H1 (cell line): ENCODE data around the gene MAP7D2. TPM values are rescaled to one million over a fixed set of nuclear protein-coding genes. Genes with fewer than 3 reads are reported as not detected.

Experiments used
- CTCF ChIA-PET: fragments of 300-600 bp; sonication (Branson Sonifier 250); formaldehyde crosslinking; loops from one replicate; lab custom pipeline; 2021; ENCODE audit not compliant: partially characterized antibody; lab: Charles Lee
- POLR2A ChIA-PET: fragments of 300-600 bp; sonication (Branson Sonifier 250); formaldehyde crosslinking; loops from one replicate; lab custom pipeline; 2021; ENCODE audit warnings: inconsistent platforms; ENCODE audit not compliant: partially characterized antibody; lab: Charles Lee
- DNase-seq, 2 experiments: peaks; one replicate each; pipeline versions ENCODE4 v3.0.0 to v3.0.0-alpha.2; 2010 to 2022; ENCODE audit warnings: low spot score in 2 of 2, low read depth in 1 of 2, mixed read lengths in 1 of 2
- FAIRE-seq: peaks from 2 replicates; lab custom pipeline; 2011; peaks lifted over from hg19 to GRCh38; lab: Jason Lieb, UNC
- H2AFZ ChIP-seq: 2 replicates; pipeline ENCODE4 v1.8.1; 2012; ENCODE audit warnings: low read length, inconsistent platforms
- H2AK5ac ChIP-seq: 2 replicates; pipeline ENCODE4 v1.6.1; 2013; ENCODE audit warnings: low read depth, low read length
- H2BK120ac ChIP-seq: replicated peaks from 2 replicates; pipeline ENCODE3; 2013; ENCODE audit warnings: low read depth, low read length, inconsistent platforms
- H2BK12ac ChIP-seq: 2 replicates; pipeline ENCODE4 v1.6.1; 2013; ENCODE audit warnings: low read depth, low read length
- H2BK15ac ChIP-seq: 2 replicates; pipeline ENCODE4 v1.6.1; 2013; ENCODE audit warnings: low read length
- H2BK20ac ChIP-seq: 2 replicates; pipeline ENCODE4 v1.6.1; 2013; ENCODE audit warnings: low read length
- H2BK5ac ChIP-seq: 2 replicates; pipeline ENCODE4 v1.6.1; 2013; ENCODE audit warnings: low read depth, low read length
- H3K14ac ChIP-seq: 2 replicates; pipeline ENCODE4 v1.6.1; 2013; ENCODE audit warnings: inconsistent platforms; ENCODE audit not compliant: insufficient read length
- H3K18ac ChIP-seq: 2 replicates; pipeline ENCODE4 v1.6.1; 2013; ENCODE audit warnings: low read length; ENCODE audit errors: extremely low read depth
- H3K23ac ChIP-seq: 2 replicates; pipeline ENCODE4 v1.6.1; 2013; ENCODE audit warnings: inconsistent platforms; ENCODE audit not compliant: insufficient read length
- H3K23me2 ChIP-seq: 2 replicates; pipeline ENCODE4 v1.6.1; 2013; ENCODE audit warnings: low read depth, low read length
- H3K27ac ChIP-seq: 2 replicates; pipeline ENCODE4 v1.6.1; 2011; ENCODE audit warnings: low read depth, low read length, inconsistent platforms
- H3K27me3 ChIP-seq, 4 experiments: replicated peaks in 1 of 4; 1 replicate in 1 of 4; 2 replicates in 3 of 4; pipeline versions ENCODE4 v1.6.1 to v1.8.1; 2011 to 2013; ENCODE audit warnings: low read length in 3 of 4, mild to moderate bottlenecking in 3 of 4, inconsistent platforms in 2 of 4, mixed read lengths in 2 of 4, moderate library complexity in 1 of 4; ENCODE audit not compliant: control insufficient read depth in 3 of 4, insufficient read depth in 3 of 4; ENCODE audit errors: extremely low read depth in 1 of 4
- H3K36me3 ChIP-seq, 4 experiments: 2 replicates each; pipeline versions ENCODE4 v1.6.1 to v1.8.1; 2011 to 2013; ENCODE audit warnings: mild to moderate bottlenecking in 4 of 4, low read length in 3 of 4, moderate library complexity in 2 of 4, control low read depth in 1 of 4, inconsistent platforms in 1 of 4; ENCODE audit not compliant: insufficient read depth in 4 of 4, control insufficient read depth in 2 of 4
- H3K4ac ChIP-seq: replicated peaks from 2 replicates; pipeline ENCODE3; 2013; ENCODE audit warnings: low read length, low read depth, mixed read lengths, inconsistent platforms; ENCODE audit not compliant: insufficient read length
- H3K4me1 ChIP-seq, 4 experiments: replicated peaks in 1 of 4; 1 replicate in 1 of 4; 2 replicates in 3 of 4; pipeline versions ENCODE4 v1.6.1 to v1.8.1; 2011 to 2013; ENCODE audit warnings: low read length in 3 of 4, inconsistent platforms in 2 of 4, mixed read lengths in 1 of 4; ENCODE audit not compliant: insufficient read depth in 4 of 4, control insufficient read depth in 3 of 4
- H3K4me2 ChIP-seq, 2 experiments: 2 replicates each; pipeline versions ENCODE4 v1.6.1 to v1.8.1; 2011 to 2013; ENCODE audit warnings: low read depth in 2 of 2, low read length in 2 of 2, control low read depth in 1 of 2, inconsistent platforms in 1 of 2, mild to moderate bottlenecking in 1 of 2; ENCODE audit not compliant: insufficient read depth in 1 of 2
- H3K4me3 ChIP-seq, 4 experiments: fragments of 200-600, 300-600 bp in 1 of 4; sonication (generic), shearing (Covaris generic), sonication (Bioruptor Twin) in 1 of 4; 2 replicates each; pipeline versions ENCODE4 v1.5.1 to v1.8.1; 2011 to 2016; ENCODE audit warnings: low read length in 4 of 4, low read depth in 3 of 4, control low read depth in 2 of 4, inconsistent platforms in 2 of 4, mild to moderate bottlenecking in 2 of 4, mixed read lengths in 1 of 4, moderate library complexity in 1 of 4; ENCODE audit not compliant: insufficient read depth in 2 of 4; ENCODE audit errors: extremely low read depth in 1 of 4
- H3K56ac ChIP-seq: replicated peaks from 2 replicates; pipeline ENCODE3; 2013; ENCODE audit warnings: low read depth, mild to moderate bottlenecking, mixed read lengths, low read length, inconsistent platforms; ENCODE audit not compliant: insufficient read length
- H3K79me1 ChIP-seq: 2 replicates; pipeline ENCODE4 v1.6.1; 2013; ENCODE audit warnings: low read depth, low read length, control low read depth
- H3K79me2 ChIP-seq, 2 experiments: 2 replicates each; pipeline versions ENCODE4 v1.6.1 to v1.8.1; 2012 to 2013; ENCODE audit warnings: low read length in 2 of 2, mild to moderate bottlenecking in 2 of 2, inconsistent platforms in 1 of 2; ENCODE audit not compliant: insufficient read depth in 2 of 2, control insufficient read depth in 1 of 2
- H3K9ac ChIP-seq, 4 experiments: replicated peaks in 1 of 4; 1 replicate in 1 of 4; 2 replicates in 3 of 4; pipeline versions ENCODE4 v1.6.1 to v1.8.1; 2011 to 2013; ENCODE audit warnings: low read depth in 3 of 4, low read length in 3 of 4, control low read depth in 2 of 4, mild to moderate bottlenecking in 2 of 4, moderate library complexity in 2 of 4, inconsistent platforms in 1 of 4; ENCODE audit errors: extremely low read depth in 1 of 4
- H3K9me3 ChIP-seq, 2 experiments: 2 replicates each; pipeline versions ENCODE4 v1.6.1 to v1.8.1; 2012 to 2013; ENCODE audit warnings: mild to moderate bottlenecking in 2 of 2, moderate library complexity in 2 of 2, control low read depth in 1 of 2, inconsistent platforms in 1 of 2, low read depth in 1 of 2, low read length in 1 of 2, mixed read lengths in 1 of 2; ENCODE audit not compliant: insufficient read depth in 2 of 2
- H4K20me1 ChIP-seq, 2 experiments: replicated peaks in 1 of 2; 2 replicates each; pipeline versions ENCODE3 to v1.8.1; 2011 to 2013; ENCODE audit warnings: inconsistent platforms in 2 of 2, low read length in 2 of 2, mild to moderate bottlenecking in 1 of 2; ENCODE audit not compliant: insufficient read depth in 2 of 2, control insufficient read depth in 1 of 2
- H4K5ac ChIP-seq: 2 replicates; pipeline ENCODE4 v1.6.1; 2013; ENCODE audit warnings: low read length, low read depth, mixed read lengths, inconsistent platforms; ENCODE audit not compliant: insufficient read length
- H4K8ac ChIP-seq: 2 replicates; pipeline ENCODE4 v1.8.0; 2013; ENCODE audit warnings: mild to moderate bottlenecking, moderate library complexity, low read length, inconsistent platforms; ENCODE audit not compliant: insufficient read depth; ENCODE audit errors: extremely low read depth
- H4K91ac ChIP-seq: replicated peaks from 2 replicates; pipeline ENCODE3; 2013; ENCODE audit warnings: low read length, mixed read lengths, inconsistent platforms; ENCODE audit not compliant: insufficient read length
- BACH1 ChIP-seq: IDR thresholded peaks from 2 replicates; pipeline ENCODE4 v1.6.1; 2012; ENCODE audit warnings: low read length, improper control_type of control experiment
- BRCA1 ChIP-seq: IDR thresholded peaks from 2 replicates; pipeline ENCODE4 v1.6.1; 2012; ENCODE audit warnings: low read depth, low read length, improper control_type of control experiment
- CHD2 ChIP-seq: IDR thresholded peaks from 2 replicates; pipeline ENCODE4 v1.6.1; 2012; ENCODE audit warnings: low read length, improper control_type of control experiment
- CTBP2 ChIP-seq: IDR thresholded peaks from 2 replicates; pipeline ENCODE4 v1.7.0; 2011; ENCODE audit warnings: borderline replicate concordance, mild to moderate bottlenecking, moderate library complexity, mixed read lengths, low read length; ENCODE audit not compliant: insufficient read depth, insufficient read length
- EGR1 ChIP-seq: IDR thresholded peaks from 2 replicates; pipeline ENCODE4 v1.6.1; 2011; ENCODE audit warnings: low read depth, low read length, borderline replicate concordance
- GTF2F1 ChIP-seq: IDR thresholded peaks from 2 replicates; pipeline ENCODE4 v1.6.1; 2012; ENCODE audit warnings: low read depth, low read length, improper control_type of control experiment, borderline replicate concordance
- KDM1A ChIP-seq: fragments of 200-600, 300-600 bp; sonication (generic); IDR thresholded peaks from 2 replicates; pipeline ENCODE4 v1.7.1; 2016; ENCODE audit warnings: mild to moderate bottlenecking, low read length, borderline replicate concordance
- RFX5 ChIP-seq: IDR thresholded peaks from 2 replicates; pipeline ENCODE4 v1.6.1; 2011; ENCODE audit warnings: low read depth, low read length, improper control_type of control experiment, borderline replicate concordance
- RXRA ChIP-seq: IDR thresholded peaks from 2 replicates; pipeline ENCODE4 v1.6.1; 2011; ENCODE audit warnings: low read depth, mild to moderate bottlenecking, low read length, moderate library complexity; ENCODE audit not compliant: insufficient read depth
- SAP30 ChIP-seq: fragments of 300-600 bp; sonication (generic); IDR thresholded peaks from 2 replicates; pipeline ENCODE4 v1.7.1; 2012; ENCODE audit warnings: low read length, moderate library complexity, mild to moderate bottlenecking, inconsistent platforms; ENCODE audit not compliant: insufficient read depth, insufficient replicate concordance
- YY1 ChIP-seq: IDR thresholded peaks from 2 replicates; pipeline ENCODE4 v1.6.1; 2011; ENCODE audit warnings: low read depth, mild to moderate bottlenecking, low read length
- WGBS, 2 experiments: shearing (Covaris generic) in 1 of 2; methylation state at CpG; one replicate each; pipeline versions ENCODE4 v1.1.6 to v1.1.7; 2013 to 2015; ENCODE audit warnings: low lambda C conversion rate in 2 of 2, mixed read lengths in 2 of 2, inconsistent platforms in 1 of 2, low coverage in 1 of 2, missing lambda C conversion rate in 1 of 2; ENCODE audit not compliant: insufficient replicate concordance in 2 of 2, insufficient coverage in 1 of 2, insufficient read length in 1 of 2; ENCODE audit errors: extremely low coverage in 1 of 2, missing lambda C conversion rate in 1 of 2; 5-methylcytosine and 5-hydroxymethylcytosine counted together
- polyA plus RNA-seq, 7 experiments: library from polyadenylated mRNA; depleted of rRNA in 3 of 7; stranded (reverse) in 5 of 7; unstranded in 2 of 7; fragments of >200 nt in 5 of 7; fragments of 200-250 nt in 2 of 7; gene quantifications; 1 replicate in 5 of 7; 2 replicates in 1 of 7; 4 replicates in 1 of 7; pipeline versions ENCODE4 v1.2.1 to v1.2.3, GENCODE V29; 2011 to 2013; ENCODE audit warnings: missing spikeins in 2 of 7, mixed read lengths in 2 of 7
- total RNA-seq: library from RNA; stranded (reverse); fragmentation: NEBNext Ultra II Directional; extraction: Animal tissue kit (Norgen Biotek cat#: 25700); gene quantifications from 2 replicates; pipeline ENCODE4 v1.2.1, GENCODE V29; 2021
- TF ChIP-seq, protein P1 (sequence below): IDR thresholded peaks from 2 replicates; pipeline ENCODE4 v1.6.1; 2012; ENCODE audit warnings: inconsistent platforms

Gene MAP7D2
- total and polyA plus RNA-seq, 2 of the 8 experiments (the other 6 are each of a cell fraction or from before 2014, with no cell fraction given): 0.65 to 0.83 TPM

- Histone ChIP-seq H2BK5ac (no peak overlapping the region), H3K4ac (no peak overlapping the region), H4K91ac (no peak overlapping the region), H3K79me2 (no peaks in the 10 kb centered on the region), H3K56ac (no peak overlapping the region), H3K27me3 (no peaks in the 10 kb centered on the region), H4K20me1 (no peaks in the 10 kb centered on the region), H3K14ac (no peak overlapping the region), H3K36me3 (no peaks in the 10 kb centered on the region), H2BK20ac (no peak overlapping the region), H3K9ac (no peak overlapping the region), H3K4me3 (no peak overlapping the region), H2BK15ac (no peak overlapping the region), H2BK12ac (no peak overlapping the region), H3K18ac (no peak overlapping the region), H2AK5ac (no peak overlapping the region), H3K9me3 (no peaks in the 10 kb centered on the region), H3K4me2 (no peak overlapping the region), H3K23me2 (no peaks in the 10 kb centered on the region), H3K79me1 (no peaks in the 10 kb centered on the region), H3K4me1 (no peaks in the 10 kb centered on the region), H4K5ac (no peak overlapping the region), H2BK120ac (no peak overlapping the region), H3K27ac (no peak overlapping the region), H3K23ac (no peak overlapping the region), H2AFZ (no peak overlapping the region), H4K8ac (no peak overlapping the region)
- 90% methylated on average over 4 of the region's 4 CpGs; no CpG with 5 or more reads in 1 of the 2 experiments for WGBS, 2 experiments
- ChIA-PET CTCF (interaction anchor here (0.7 kb wide), 1 partner anchor 50 kb away, joined by 3 read pairs; no protein-coding TSS in a partner anchor), POLR2A (no interaction called here)
- FAIRE-seq: no peak
- TF ChIP-seq SAP30 (no peak), GTF2F1 (no peak), EGR1 (no peak), YY1 (no peak), RXRA (no peak), BRCA1 (no peak), CTBP2 (no peak), KDM1A (no peak), RFX5 (no peak), BACH1 (no peak), CHD2 (no peak)
- TF ChIP-seq, protein P1, sequence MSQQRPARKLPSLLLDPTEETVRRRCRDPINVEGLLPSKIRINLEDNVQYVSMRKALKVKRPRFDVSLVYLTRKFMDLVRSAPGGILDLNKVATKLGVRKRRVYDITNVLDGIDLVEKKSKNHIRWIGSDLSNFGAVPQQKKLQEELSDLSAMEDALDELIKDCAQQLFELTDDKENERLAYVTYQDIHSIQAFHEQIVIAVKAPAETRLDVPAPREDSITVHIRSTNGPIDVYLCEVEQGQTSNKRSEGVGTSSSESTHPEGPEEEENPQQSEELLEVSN: no peak
- DNase-seq: no peak
These were observed 105.1 kb downstream of the MAP7D2 start for GRCh38 chrX:20011608-20012007.
